ENCODE measurements around the gene RETREG2.

DNA sequence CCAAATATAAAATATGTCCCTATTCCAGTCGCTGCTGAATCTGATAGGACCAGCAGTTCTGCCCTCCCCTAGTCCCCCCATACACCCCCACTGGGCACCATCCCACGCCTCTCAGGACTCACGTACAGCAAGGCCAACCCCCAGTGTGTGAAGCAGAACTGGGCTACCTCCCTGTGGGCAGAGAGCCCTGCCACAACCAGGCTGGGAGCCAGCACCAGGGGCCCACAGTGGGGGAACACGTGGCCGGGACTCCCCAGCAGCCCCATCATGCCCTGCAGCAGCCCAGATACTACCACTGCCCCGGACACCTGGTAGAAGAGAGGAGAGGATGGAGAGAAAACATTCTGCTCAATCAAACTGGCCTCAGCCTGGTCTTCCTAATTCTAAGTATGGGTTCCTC, 9.5 kb upstream of the RETREG2 start:
- TF ChIP-seq, protein P1, sequence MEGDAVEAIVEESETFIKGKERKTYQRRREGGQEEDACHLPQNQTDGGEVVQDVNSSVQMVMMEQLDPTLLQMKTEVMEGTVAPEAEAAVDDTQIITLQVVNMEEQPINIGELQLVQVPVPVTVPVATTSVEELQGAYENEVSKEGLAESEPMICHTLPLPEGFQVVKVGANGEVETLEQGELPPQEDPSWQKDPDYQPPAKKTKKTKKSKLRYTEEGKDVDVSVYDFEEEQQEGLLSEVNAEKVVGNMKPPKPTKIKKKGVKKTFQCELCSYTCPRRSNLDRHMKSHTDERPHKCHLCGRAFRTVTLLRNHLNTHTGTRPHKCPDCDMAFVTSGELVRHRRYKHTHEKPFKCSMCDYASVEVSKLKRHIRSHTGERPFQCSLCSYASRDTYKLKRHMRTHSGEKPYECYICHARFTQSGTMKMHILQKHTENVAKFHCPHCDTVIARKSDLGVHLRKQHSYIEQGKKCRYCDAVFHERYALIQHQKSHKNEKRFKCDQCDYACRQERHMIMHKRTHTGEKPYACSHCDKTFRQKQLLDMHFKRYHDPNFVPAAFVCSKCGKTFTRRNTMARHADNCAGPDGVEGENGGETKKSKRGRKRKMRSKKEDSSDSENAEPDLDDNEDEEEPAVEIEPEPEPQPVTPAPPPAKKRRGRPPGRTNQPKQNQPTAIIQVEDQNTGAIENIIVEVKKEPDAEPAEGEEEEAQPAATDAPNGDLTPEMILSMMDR (IDR thresholded peaks at IDR 0.05): no peak
- TF ChIP-seq POLR2A (IDR thresholded peaks at IDR 0.05): no peak
- TF ChIP-seq POLR2AphosphoS5 (IDR thresholded peaks at IDR 0.05): no peak
